ENCODE measurements around the gene LIG1. TPM values are rescaled to one million over a fixed set of nuclear protein-coding genes. Genes with fewer than 3 reads are reported as not detected.

Gene LIG1
- total and polyA plus RNA-seq, 2 of the 13 experiments (the other 11 are each of a cell fraction or from before 2014, with no cell fraction given): 20.1 to 64.4 TPM

DNA sequence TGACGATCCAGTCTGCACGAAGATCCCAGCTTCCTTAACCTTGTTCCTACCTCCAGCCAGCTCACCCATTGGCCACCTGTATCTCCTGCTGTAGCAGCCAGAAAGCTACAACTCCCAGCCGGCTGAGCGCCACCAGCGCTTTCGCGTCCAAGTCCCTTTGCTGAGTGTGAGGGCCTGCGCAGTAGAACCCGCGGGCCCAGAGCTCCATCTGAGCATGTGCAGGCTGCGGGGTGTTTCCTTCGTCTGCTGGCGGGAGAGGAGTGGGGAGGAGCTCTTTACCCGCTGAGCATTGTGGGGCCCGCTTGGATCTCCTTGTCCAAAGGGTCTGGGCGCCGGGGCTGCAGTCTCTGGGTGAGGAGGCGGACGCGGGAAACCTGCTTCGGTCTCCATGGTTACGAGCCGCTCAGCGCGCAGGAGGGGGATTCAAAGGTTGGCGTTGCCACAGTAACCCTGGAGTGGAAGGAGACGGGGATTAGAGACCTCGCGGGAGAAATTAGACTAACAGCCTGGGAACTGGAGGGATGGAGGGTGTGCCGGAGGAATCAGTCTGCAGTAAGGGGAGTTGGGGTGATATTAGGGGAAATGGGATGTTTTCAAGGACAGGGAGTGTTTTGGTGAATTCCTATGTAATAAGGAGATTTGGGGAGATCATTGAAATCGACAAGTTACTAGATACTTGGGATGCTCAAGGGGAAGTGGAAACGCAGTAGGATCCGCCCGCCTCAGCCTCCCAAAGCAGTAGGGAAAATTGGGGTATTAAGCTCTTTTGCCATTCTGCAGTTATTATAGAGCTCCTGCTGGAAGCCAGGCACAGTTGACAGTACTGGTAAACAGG is 33.9 kb upstream of the LIG1 start (continued):
- TF ChIP-seq, protein P1, sequence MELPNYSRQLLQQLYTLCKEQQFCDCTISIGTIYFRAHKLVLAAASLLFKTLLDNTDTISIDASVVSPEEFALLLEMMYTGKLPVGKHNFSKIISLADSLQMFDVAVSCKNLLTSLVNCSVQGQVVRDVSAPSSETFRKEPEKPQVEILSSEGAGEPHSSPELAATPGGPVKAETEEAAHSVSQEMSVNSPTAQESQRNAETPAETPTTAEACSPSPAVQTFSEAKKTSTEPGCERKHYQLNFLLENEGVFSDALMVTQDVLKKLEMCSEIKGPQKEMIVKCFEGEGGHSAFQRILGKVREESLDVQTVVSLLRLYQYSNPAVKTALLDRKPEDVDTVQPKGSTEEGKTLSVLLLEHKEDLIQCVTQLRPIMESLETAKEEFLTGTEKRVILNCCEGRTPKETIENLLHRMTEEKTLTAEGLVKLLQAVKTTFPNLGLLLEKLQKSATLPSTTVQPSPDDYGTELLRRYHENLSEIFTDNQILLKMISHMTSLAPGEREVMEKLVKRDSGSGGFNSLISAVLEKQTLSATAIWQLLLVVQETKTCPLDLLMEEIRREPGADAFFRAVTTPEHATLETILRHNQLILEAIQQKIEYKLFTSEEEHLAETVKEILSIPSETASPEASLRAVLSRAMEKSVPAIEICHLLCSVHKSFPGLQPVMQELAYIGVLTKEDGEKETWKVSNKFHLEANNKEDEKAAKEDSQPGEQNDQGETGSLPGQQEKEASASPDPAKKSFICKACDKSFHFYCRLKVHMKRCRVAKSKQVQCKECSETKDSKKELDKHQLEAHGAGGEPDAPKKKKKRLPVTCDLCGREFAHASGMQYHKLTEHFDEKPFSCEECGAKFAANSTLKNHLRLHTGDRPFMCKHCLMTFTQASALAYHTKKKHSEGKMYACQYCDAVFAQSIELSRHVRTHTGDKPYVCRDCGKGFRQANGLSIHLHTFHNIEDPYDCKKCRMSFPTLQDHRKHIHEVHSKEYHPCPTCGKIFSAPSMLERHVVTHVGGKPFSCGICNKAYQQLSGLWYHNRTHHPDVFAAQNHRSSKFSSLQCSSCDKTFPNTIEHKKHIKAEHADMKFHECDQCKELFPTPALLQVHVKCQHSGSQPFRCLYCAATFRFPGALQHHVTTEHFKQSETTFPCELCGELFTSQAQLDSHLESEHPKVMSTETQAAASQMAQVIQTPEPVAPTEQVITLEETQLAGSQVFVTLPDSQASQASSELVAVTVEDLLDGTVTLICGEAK (IDR thresholded peaks at IDR 0.05): no peak
- TF ChIP-seq, protein P1 (CRISPR knock-in tag; IDR thresholded peaks at IDR 0.05): peak; percentile 63; the same call in 1 of the 2 replicates
- TF ChIP-seq ZNF383 (CRISPR knock-in tag; IDR thresholded peaks at IDR 0.05; ENCODE audit: borderline replicate concordance) (no peak), MAFG (CRISPR knock-in tag; IDR thresholded peaks at IDR 0.05) (no peak), RELA (CRISPR knock-in tag; IDR thresholded peaks at IDR 0.05) (no peak), ZNF225 (CRISPR knock-in tag; IDR thresholded peaks at IDR 0.05) (0 out of 2 replicates have a peak, but pooled peaks have one; percentile 61), ZFP36 (IDR thresholded peaks at IDR 0.05; ENCODE audit: borderline replicate concordance, low read depth, low read length, partially characterized antibody) (no peak), MLLT10 (CRISPR knock-in tag; IDR thresholded peaks at IDR 0.05) (no peak), ETV6 (CRISPR knock-in tag; conservative IDR thresholded peaks at IDR 0.05) (no peak), HDAC2 (CRISPR knock-in tag; IDR thresholded peaks at IDR 0.05) (0 out of 2 replicates have a peak, but pooled peaks have one; percentile 24), ZZZ3 (CRISPR knock-in tag; IDR thresholded peaks at IDR 0.05; ENCODE audit: borderline replicate concordance) (no peak; the same call in 1 of the 2 replicates), XBP1 (CRISPR knock-in tag; IDR thresholded peaks at IDR 0.05) (no peak), SCMH1 (CRISPR knock-in tag; IDR thresholded peaks at IDR 0.05; ENCODE audit: borderline replicate concordance) (no peak), SATB2 (CRISPR knock-in tag; IDR thresholded peaks at IDR 0.05) (no peak), EZH2 (conservative IDR thresholded peaks at IDR 0.05; ENCODE audit: low read depth, low read length) (no peak), ZNF10 (CRISPR knock-in tag; IDR thresholded peaks at IDR 0.05; ENCODE audit: borderline replicate concordance, low read depth) (no peak), REXO4 (CRISPR knock-in tag; IDR thresholded peaks at IDR 0.05; ENCODE audit: borderline replicate concordance) (no peak)
- TF ChIP-seq, protein P2, sequence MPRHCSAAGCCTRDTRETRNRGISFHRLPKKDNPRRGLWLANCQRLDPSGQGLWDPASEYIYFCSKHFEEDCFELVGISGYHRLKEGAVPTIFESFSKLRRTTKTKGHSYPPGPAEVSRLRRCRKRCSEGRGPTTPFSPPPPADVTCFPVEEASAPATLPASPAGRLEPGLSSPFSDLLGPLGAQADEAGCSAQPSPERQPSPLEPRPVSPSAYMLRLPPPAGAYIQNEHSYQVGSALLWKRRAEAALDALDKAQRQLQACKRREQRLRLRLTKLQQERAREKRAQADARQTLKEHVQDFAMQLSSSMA (CRISPR knock-in tag; IDR thresholded peaks at IDR 0.05): peak; percentile 79; the same call in 1 of the 2 replicates
- TF ChIP-seq, protein P3, sequence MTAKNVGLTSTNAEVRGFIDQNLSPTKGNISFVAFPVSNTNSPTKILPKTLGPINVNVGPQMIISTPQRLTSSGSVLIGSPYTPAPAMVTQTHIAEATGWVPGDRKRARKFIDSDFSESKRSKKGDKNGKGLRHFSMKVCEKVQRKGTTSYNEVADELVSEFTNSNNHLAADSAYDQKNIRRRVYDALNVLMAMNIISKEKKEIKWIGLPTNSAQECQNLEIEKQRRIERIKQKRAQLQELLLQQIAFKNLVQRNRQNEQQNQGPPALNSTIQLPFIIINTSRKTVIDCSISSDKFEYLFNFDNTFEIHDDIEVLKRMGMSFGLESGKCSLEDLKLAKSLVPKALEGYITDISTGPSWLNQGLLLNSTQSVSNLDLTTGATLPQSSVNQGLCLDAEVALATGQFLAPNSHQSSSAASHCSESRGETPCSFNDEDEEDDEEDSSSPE (CRISPR knock-in tag; IDR thresholded peaks at IDR 0.05): peak; percentile 97
